Heart right ventricle (tissue), 16 donors: ENCODE results near the gene PLEKHM1. TPM values are rescaled to one million over a fixed set of nuclear protein-coding genes. Genes with fewer than 3 reads are reported as not detected.

Experiments
- ATAC-seq, 8 donors: fragments of 200-7000 bp; cut with Tn5 transposase; one replicate each; pipeline ENCODE4 v1.9.1; 2020; ENCODE audit warnings: mild to moderate bottlenecking in 8 of 8, moderate library complexity in 8 of 8, moderate number of reproducible peaks in 1 of 8
- DNase-seq, 2 donors: peaks; one replicate each; pipeline ENCODE4 v3.0.0-alpha.2; 2020
- H3K27ac ChIP-seq, 10 donors: fragments of 200-600 bp; sonication (generic) in 2 of 10; one replicate each; pipeline versions ENCODE4 v1.5.0 to v1.8.0; 2020 to 2022; ENCODE audit warnings: mild to moderate bottlenecking in 3 of 10
- H3K27me3 ChIP-seq, 7 donors: fragments of 200-600 bp; one replicate each; pipeline ENCODE4 v1.8.0; 2021 to 2022; ENCODE audit warnings: mild to moderate bottlenecking in 2 of 7
- H3K36me3 ChIP-seq, 9 donors: fragments of 200-600 bp; sonication (generic) in 1 of 9; one replicate each; pipeline versions ENCODE4 v1.5.0 to v1.8.0; 2020 to 2022; ENCODE audit warnings: mild to moderate bottlenecking in 2 of 9
- H3K4me1 ChIP-seq, 9 donors: fragments of 200-600 bp; sonication (generic) in 1 of 9; one replicate each; pipeline versions ENCODE4 v1.5.0 to v1.8.0; 2020 to 2022; ENCODE audit warnings: mild to moderate bottlenecking in 4 of 9
- H3K4me3 ChIP-seq, 10 donors: fragments of 200-600 bp; sonication (generic) in 2 of 10; one replicate each; pipeline versions ENCODE4 v1.5.0 to v1.8.0; 2020 to 2022; ENCODE audit warnings: mild to moderate bottlenecking in 7 of 10, moderate library complexity in 2 of 10
- H3K9me3 ChIP-seq, 11 donors: fragments of 200-600 bp in 10 of 11; sonication (generic) in 2 of 11; one replicate each; pipeline versions ENCODE4 v1.5.0 to v1.8.0; 2013 to 2022; ENCODE audit warnings: mild to moderate bottlenecking in 2 of 11, control low read depth in 1 of 11, moderate library complexity in 1 of 11
- CTCF ChIP-seq, 9 donors: fragments of 200-600 bp; sonication (generic) in 2 of 9; IDR thresholded peaks; one replicate each; pipeline versions ENCODE4 v1.5.0 to v1.8.0; 2021 to 2022; ENCODE audit warnings: antibody characterized with exemption in 9 of 9, mild to moderate bottlenecking in 5 of 9, moderate library complexity in 1 of 9
- WGBS, 2 donors: extraction: QIAGEN DNeasy Blood & Tissue Kit; methylation state at CpG; one replicate each; pipeline ENCODE4 v1.1.7; 2013; ENCODE audit warnings: inconsistent platforms in 1 of 2; 5-methylcytosine and 5-hydroxymethylcytosine counted together
- intact Hi-C, 10 donors: fragments of 100-400 bp; cut with DNase I; formaldehyde crosslinking; loops; one replicate each; pipeline versions ENCODE4 v1.11.1 to v1.14.2; 2022
- polyA plus RNA-seq, 2 donors: library from polyadenylated mRNA; stranded (reverse); fragments of 200-250 nt; gene quantifications; one replicate each; pipeline ENCODE4 v1.2.3, GENCODE V29; 2013
- total RNA-seq, 10 donors: library from RNA; stranded (reverse); fragmentation: NEBNext Ultra II Directional in 3 of 10; extraction: Animal tissue kit (Norgen Biotek cat#: 25700) in 3 of 10; gene quantifications; one replicate each; pipeline versions ENCODE4 v1.2.1 to v1.2.4, GENCODE V29; 2021 to 2023
- donor health status: Arrhythmogenic right ventricular cardiomyopathy.
- donor health status: ischemic (EF 13 %, LVEDD 7.1; RV severe dilation, severe dysfunction).
- donor health status: healthy with polysubstance abuse.
- donor health status: DM: no; HTN: yes; CAD: no.
- donor health status: DM: no; HTN: no; CAD: no.
- donor health status: ischemic (EF 25% LVEDD 6.9; RV normal size, moderate dysfunction).
- donor health status: ischemic (EF 25% LVEDD 5.7; RV mildly dilated, moderate dysfunction).
- donor health status: healthy.
- donor health status: DM: yes; HTN: yes; CAD: no.
- donor health status: Ischemic cardiomyopathy.
- donor health status: ischemic (EF 35%, LVEDD 5.7; RV mildly dilated, moderate dysfunction).
- donor health status: nonischemic (EF 11% LVEDD 7.7; RV severe dilation, severe dysfunction).
- donor health status: DM: yes; HTN: yes; CAD: no.
- donor health status: PGD.
- donor health status: ischemic (EF 29% LVEDD 5.4; RV normal size, mild dysfunction).
- donor health status: nonischemic (EF 23%, LVEDD 6.1; RV moderate dilation, normal function).

PLEKHM1 gene
- total and polyA plus RNA-seq, 12 donors = 9.9 to 46.9 (median 25.6) TPM

- DNase-seq (no peak), ATAC-seq (peak in 1 of 8 donors; percentile 24)
- no peak for TF ChIP-seq CTCF (IDR thresholded peaks at IDR 0.05)
- intact Hi-C loops = no loop called here
- peaks cover 0 to 80% (median 31%) of the 10 kb centered on the region in 9 donors for H3K36me3 ChIP-seq
- H3K9me3 ChIP-seq = no peaks in the 10 kb centered on the region
- H3K4me3 ChIP-seq = no peak overlapping the region
- peaks cover 0 to 26% (median 4%) of the 10 kb centered on the region in 9 donors for H3K4me1 ChIP-seq
- no peaks in the 10 kb centered on the region for H3K27me3 ChIP-seq
- 94 to 95% methylated on average over 44 to 50 of the region's 50 CpGs for WGBS, 2 donors
- no peak overlapping the region for H3K27ac ChIP-seq
Measured at GRCh38 chr17:45396496-45397205, 93.9 kb downstream of the PLEKHM1 start.

GRCh38 chr17:45395569-45396415, 94.7 kb downstream of the PLEKHM1 start:
- Histone ChIP-seq H3K27ac (no peak overlapping the region), H3K9me3 (no peaks in the 10 kb centered on the region), H3K36me3 (peaks cover 0 to 71% (median 29%) of the 10 kb centered on the region in 9 donors), H3K4me3 (peak overlapping the region in 9 of 10 donors; percentile 4 to 44 (median 30)), H3K27me3 (no peaks in the 10 kb centered on the region), H3K4me1 (peaks cover 0 to 26% (median 4%) of the 10 kb centered on the region in 9 donors)
- WGBS, 2 donors = 73 to 77% methylated on average over 54 to 60 of the region's 60 CpGs
- ATAC-seq (peak in 3 of 8 donors; percentile 3 to 14 (median 12)), DNase-seq (no peak)
- intact Hi-C loops = no loop called here
- TF ChIP-seq CTCF (IDR thresholded peaks at IDR 0.05) = no peak

GRCh38 chr17:45394913-45395568, 95.5 kb downstream of the PLEKHM1 start:
- Histone ChIP-seq H3K4me1 (peaks cover 0 to 26% (median 4%) of the 10 kb centered on the region in 9 donors), H3K27me3 (peaks cover 0 to 2% (median 0%) of the 10 kb centered on the region in 7 donors), H3K4me3 (peak overlapping the region in 9 of 10 donors; percentile 4 to 44 (median 30)), H3K27ac (peak overlapping the region in 1 of 10 donors; percentile 14), H3K36me3 (peaks cover 0 to 64% (median 27%) of the 10 kb centered on the region in 9 donors), H3K9me3 (no peaks in the 10 kb centered on the region)
- peak; percentile 48 to 80 (median 74) for TF ChIP-seq CTCF (IDR thresholded peaks at IDR 0.05)
- WGBS, 2 donors = 22 to 31% methylated on average over 29 to 30 of the region's 30 CpGs
- intact Hi-C loops = loop anchor here in 1 of 10 donors (5.0 kb wide), 1 partner anchor 32 kb away; no protein-coding TSS in a partner anchor
- DNase-seq (peak; percentile 59 to 73), ATAC-seq (peak; percentile 46 to 82 (median 70))

- ATAC-seq (no peak), DNase-seq (no peak)
- peaks cover 0 to 23% (median 2%) of the 10 kb centered on the region in 9 donors for H3K4me1 ChIP-seq
- H3K9me3 ChIP-seq = no peaks in the 10 kb centered on the region
- H3K27me3 ChIP-seq = peaks cover 0 to 7% (median 0%) of the 10 kb centered on the region in 7 donors
- H3K36me3 ChIP-seq = peaks cover 0 to 59% (median 27%) of the 10 kb centered on the region in 9 donors
- no peak for TF ChIP-seq CTCF (IDR thresholded peaks at IDR 0.05)
- H3K27ac ChIP-seq = no peak overlapping the region
- intact Hi-C loops = loop anchor here in 1 of 10 donors (5.0 kb wide), 1 partner anchor 33 kb away; no protein-coding TSS in a partner anchor
- WGBS, 2 donors = 81 to 83% methylated on average over 4 of the region's 4 CpGs
- H3K4me3 ChIP-seq = no peak overlapping the region
Measured at GRCh38 chr17:45394564-45394912, 96.0 kb downstream of the PLEKHM1 start.
